Effector memory CD8-positive, alpha-beta T cell (primary cell): ENCODE data around the gene SERP1.
A peak's percentile ranks its signal among the peaks of the same experiment; 100 is the strongest.

Experiments used
- ATAC-seq: fragments of 150-1000 bp; cut with Tn5 transposase; replicated peaks from 2 replicates; pipeline ENCODE4 v1.10.0; 2021; ENCODE audit warnings: mild to moderate bottlenecking, moderate library complexity
- DNase-seq, 3 experiments: peaks; one replicate each; pipeline ENCODE4 v3.0.0; 2021
- H3K27ac Mint-ChIP-seq, 2 donors: one replicate each; pipeline ENCODE4 v1.8.0; 2022; ENCODE audit warnings: mild to moderate bottlenecking in 2 of 2, mixed read lengths in 2 of 2, moderate library complexity in 2 of 2
- H3K27me3 Mint-ChIP-seq, 2 donors: one replicate each; pipeline ENCODE4 v1.8.0; 2022; ENCODE audit warnings: mixed read lengths in 2 of 2
- H3K36me3 Mint-ChIP-seq: one replicate; pipeline ENCODE4 v1.8.0; 2022; ENCODE audit warnings: mild to moderate bottlenecking, moderate library complexity, mixed read lengths; ENCODE audit not compliant: insufficient read depth
- H3K4me1 Mint-ChIP-seq, 2 donors: one replicate each; pipeline ENCODE4 v1.8.0; 2022; ENCODE audit warnings: low read depth in 2 of 2, mixed read lengths in 2 of 2
- H3K4me3 Mint-ChIP-seq, 2 donors: one replicate each; pipeline ENCODE4 v1.8.0; 2022; ENCODE audit warnings: mild to moderate bottlenecking in 2 of 2, mixed read lengths in 2 of 2, moderate library complexity in 2 of 2
- H3K9me3 Mint-ChIP-seq, 2 donors: one replicate each; pipeline ENCODE4 v1.8.0; 2022; ENCODE audit warnings: mixed read lengths in 2 of 2
- total RNA-seq, 9 experiments: gene quantifications; one replicate each; lab custom pipeline; 2026; lab: John Stamatoyannopoulos, UW

Gene SERP1
- total RNA-seq, result 125 to 349 (median 234) reads per million in 9 experiments

- Mint-ChIP-seq H3K4me1 (peaks cover 26 to 49% of the 10 kb centered on the region in 2 donors), H3K27ac (peak within 1 kb of the TSS; percentile 94 to 97), H3K27me3 (no peaks in the 10 kb centered on the region), H3K9me3 (no peaks in the 10 kb centered on the region), H3K4me3 (peak within 1 kb of the TSS; percentile 87 to 92), H3K36me3 (peaks cover 44% of the 10 kb centered on the region)
- DNase-seq, result peak; percentile 99 to 100 (median 99)
- ATAC-seq, result peak; percentile 87
Observed at GRCh38 chr3:150546226-150547044, at the start of gene SERP1, which contains the start of gene EIF2A. Gene SERP1, minus strand, starts transcription at chr3:150546496. Its CDS starts 361 bp downstream, at chr3:150546135. Gene EIF2A, plus strand, starts transcription at chr3:150546787. Its CDS starts 16 bp downstream, at chr3:150546803.

- no peak for ATAC-seq
- no peak for DNase-seq
- Mint-ChIP-seq H3K36me3 (peaks cover 4% of the 10 kb centered on the region), H3K4me3 (no peak overlapping the region), H3K27me3 (no peaks in the 10 kb centered on the region), H3K4me1 (peaks cover 0 to 6% of the 10 kb centered on the region in 2 donors), H3K27ac (no peak overlapping the region), H3K9me3 (no peaks in the 10 kb centered on the region)
Observed at GRCh38 chr3:150594150-150594549, 47.9 kb upstream of the SERP1 start.

DNA sequence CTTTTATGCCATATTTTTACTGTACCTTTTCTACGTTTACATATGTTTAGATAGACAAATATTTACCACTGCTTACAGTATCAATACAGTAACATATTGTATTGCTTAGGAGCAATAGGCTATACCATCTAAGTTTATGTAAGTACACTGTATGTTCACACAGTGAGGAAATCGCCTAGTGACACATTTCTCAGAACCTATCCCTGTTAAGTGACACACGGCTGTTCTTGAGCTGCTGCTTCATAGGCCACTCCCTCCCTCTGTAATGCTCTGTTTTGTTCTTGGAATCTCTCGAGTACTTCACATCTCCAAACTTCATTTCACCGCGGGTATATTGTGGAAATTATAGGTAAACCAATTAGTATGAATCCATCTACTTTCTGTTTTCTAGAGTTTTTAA is 43.5 kb upstream of the SERP1 start:
- Mint-ChIP-seq H3K4me1 (peaks cover 0 to 6% of the 10 kb centered on the region in 2 donors), H3K36me3 (peaks cover 18% of the 10 kb centered on the region), H3K9me3 (no peaks in the 10 kb centered on the region), H3K27me3 (no peaks in the 10 kb centered on the region), H3K4me3 (no peak overlapping the region), H3K27ac (peak overlapping the region in 1 of 2 donors; percentile 82)
- no peak for ATAC-seq
- no peak for DNase-seq

- Mint-ChIP-seq H3K27me3 (no peaks in the 10 kb centered on the region), H3K36me3 (peaks cover 28% of the 10 kb centered on the region), H3K27ac (peak overlapping the region; percentile 26 to 82), H3K4me3 (no peak overlapping the region), H3K4me1 (peaks cover 0 to 6% of the 10 kb centered on the region in 2 donors), H3K9me3 (no peaks in the 10 kb centered on the region)
- ATAC-seq, result no peak
- no peak for DNase-seq
Observed at GRCh38 chr3:150588027-150588830, 41.9 kb upstream of the SERP1 start.

DNA sequence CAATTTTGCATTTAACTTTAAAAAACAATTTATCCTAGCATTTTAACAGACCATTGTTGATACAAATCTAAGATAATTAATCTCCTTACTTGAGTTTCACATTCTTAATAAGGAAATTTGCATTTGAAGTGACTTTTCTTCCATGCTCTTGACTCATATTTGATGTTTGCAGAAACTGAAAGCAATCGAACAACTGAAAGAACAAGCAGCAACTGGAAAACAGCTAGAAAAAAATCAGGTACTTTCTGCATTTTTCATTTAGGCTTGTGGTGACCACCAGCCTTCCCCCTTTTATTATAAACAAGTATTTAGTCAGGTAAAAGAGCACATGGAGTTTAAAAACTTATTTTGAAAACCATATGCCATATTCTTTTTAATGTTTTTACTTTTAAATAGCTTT is 36.7 kb upstream of the SERP1 start:
- H3K4me1 Mint-ChIP-seq, result peaks cover 0 to 5% of the 10 kb centered on the region in 2 donors
- DNase-seq, result no peak
- H3K27me3 Mint-ChIP-seq, result no peaks in the 10 kb centered on the region
- peaks cover 68% of the 10 kb centered on the region for H3K36me3 Mint-ChIP-seq
- H3K9me3 Mint-ChIP-seq, result no peaks in the 10 kb centered on the region
- ATAC-seq, result no peak
- peak overlapping the region in 1 of 2 donors; percentile 60 for H3K27ac Mint-ChIP-seq
- H3K4me3 Mint-ChIP-seq, result no peak overlapping the region

GRCh38 chr3:150582620-150583019 is 36.3 kb upstream of the SERP1 start:
- peaks cover 68% of the 10 kb centered on the region for H3K36me3 Mint-ChIP-seq
- no peak overlapping the region for H3K4me3 Mint-ChIP-seq
- H3K27me3 Mint-ChIP-seq, result no peaks in the 10 kb centered on the region
- H3K27ac Mint-ChIP-seq, result peak overlapping the region in 1 of 2 donors; percentile 60
- H3K9me3 Mint-ChIP-seq, result no peaks in the 10 kb centered on the region
- DNase-seq, result no peak
- H3K4me1 Mint-ChIP-seq, result peaks cover 0 to 5% of the 10 kb centered on the region in 2 donors
- ATAC-seq, result no peak

DNA sequence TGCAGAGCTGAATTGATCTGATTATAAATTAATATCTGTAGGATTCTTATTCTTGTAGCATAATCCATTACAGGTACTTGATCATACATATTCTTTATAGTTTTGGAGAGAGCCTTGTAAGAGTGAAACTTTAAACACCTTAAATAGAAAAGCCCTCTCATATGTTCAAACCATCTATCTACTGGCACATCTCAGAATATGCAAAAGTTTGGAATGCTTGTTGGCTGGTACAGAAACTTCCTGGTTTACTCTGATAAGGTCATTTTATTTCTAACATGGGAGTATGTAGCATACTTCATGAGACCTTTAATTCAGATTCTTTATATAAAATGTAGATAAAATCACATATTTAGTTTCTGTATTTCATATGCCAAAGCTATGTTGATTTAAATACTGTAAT is 34.9 kb upstream of the SERP1 start:
- H3K27ac Mint-ChIP-seq, result no peak overlapping the region
- H3K36me3 Mint-ChIP-seq, result peaks cover 72% of the 10 kb centered on the region
- no peak for ATAC-seq

GRCh38 chr3:150577855-150578254 is 31.6 kb upstream of the SERP1 start:
- H3K27ac Mint-ChIP-seq, result no peak overlapping the region
- no peak for DNase-seq
- ATAC-seq, result no peak
- H3K36me3 Mint-ChIP-seq, result peaks cover 71% of the 10 kb centered on the region
- H3K4me1 Mint-ChIP-seq, result peaks cover 0 to 11% of the 10 kb centered on the region in 2 donors
- H3K27me3 Mint-ChIP-seq, result no peaks in the 10 kb centered on the region
- H3K4me3 Mint-ChIP-seq, result no peak overlapping the region
- no peaks in the 10 kb centered on the region for H3K9me3 Mint-ChIP-seq

More for the DNA sequence above, 34.9 kb upstream of the SERP1 start:
- peaks cover 0 to 11% of the 10 kb centered on the region in 2 donors for H3K4me1 Mint-ChIP-seq
- no peak for DNase-seq
- no peak overlapping the region for H3K4me3 Mint-ChIP-seq
- no peaks in the 10 kb centered on the region for H3K27me3 Mint-ChIP-seq
- no peaks in the 10 kb centered on the region for H3K9me3 Mint-ChIP-seq

- Mint-ChIP-seq H3K27ac (no peak overlapping the region), H3K27me3 (no peaks in the 10 kb centered on the region), H3K4me1 (no peaks in the 10 kb centered on the region), H3K36me3 (peaks cover 80% of the 10 kb centered on the region), H3K9me3 (no peaks in the 10 kb centered on the region), H3K4me3 (no peak overlapping the region)
- DNase-seq (no peak), ATAC-seq (no peak)
Observed at GRCh38 chr3:150567328-150567727, 21.0 kb upstream of the SERP1 start.

DNA sequence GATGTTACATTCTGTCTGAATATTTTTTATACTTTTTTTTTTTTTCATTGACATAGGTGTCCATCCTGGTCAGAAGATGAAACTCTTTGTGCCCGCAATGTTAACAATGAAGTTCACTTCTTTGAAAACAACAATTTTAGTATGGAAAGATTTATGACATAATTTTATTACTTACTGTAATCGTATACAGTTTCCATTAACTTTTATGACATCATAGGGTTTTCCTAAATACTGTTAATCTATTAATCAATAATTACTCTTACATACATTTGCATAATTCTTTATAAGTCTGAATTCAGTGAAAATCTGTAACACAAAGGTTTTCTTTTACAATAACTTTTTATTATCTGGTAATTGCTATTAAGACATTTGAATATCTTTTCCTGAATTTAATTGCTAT is 17.9 kb upstream of the SERP1 start:
- Mint-ChIP-seq H3K27me3 (no peaks in the 10 kb centered on the region), H3K4me3 (no peak overlapping the region), H3K4me1 (peaks cover 0 to 2% of the 10 kb centered on the region in 2 donors), H3K27ac (no peak overlapping the region), H3K36me3 (peaks cover 76% of the 10 kb centered on the region), H3K9me3 (no peaks in the 10 kb centered on the region)
- DNase-seq (no peak), ATAC-seq (no peak)

DNA sequence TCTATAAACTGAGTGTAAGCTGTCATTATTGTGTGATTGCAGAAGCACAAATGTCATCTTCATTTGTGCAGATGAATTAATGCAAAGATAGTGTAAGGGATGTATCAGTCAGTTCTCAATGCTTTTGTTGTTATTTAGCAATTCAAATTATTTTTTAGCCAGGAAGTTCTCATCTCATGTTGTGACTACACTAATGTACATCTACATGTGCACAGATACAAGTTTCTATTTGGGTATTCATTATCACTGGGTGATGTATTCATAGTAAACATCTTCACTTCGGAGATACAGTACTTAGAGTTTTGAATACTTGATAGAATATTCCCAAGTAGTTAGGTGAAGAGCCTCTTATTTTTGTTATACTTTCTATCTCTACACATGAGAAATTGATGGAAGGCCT is 11.4 kb upstream of the SERP1 start:
- peaks cover 48% of the 10 kb centered on the region for H3K36me3 Mint-ChIP-seq
- no peak for ATAC-seq
- peaks cover 8 to 28% of the 10 kb centered on the region in 2 donors for H3K4me1 Mint-ChIP-seq
- H3K9me3 Mint-ChIP-seq, result no peaks in the 10 kb centered on the region
- no peak overlapping the region for H3K4me3 Mint-ChIP-seq
- peak overlapping the region in 1 of 2 donors; percentile 35 for H3K27ac Mint-ChIP-seq
- no peaks in the 10 kb centered on the region for H3K27me3 Mint-ChIP-seq
- no peak for DNase-seq

DNA sequence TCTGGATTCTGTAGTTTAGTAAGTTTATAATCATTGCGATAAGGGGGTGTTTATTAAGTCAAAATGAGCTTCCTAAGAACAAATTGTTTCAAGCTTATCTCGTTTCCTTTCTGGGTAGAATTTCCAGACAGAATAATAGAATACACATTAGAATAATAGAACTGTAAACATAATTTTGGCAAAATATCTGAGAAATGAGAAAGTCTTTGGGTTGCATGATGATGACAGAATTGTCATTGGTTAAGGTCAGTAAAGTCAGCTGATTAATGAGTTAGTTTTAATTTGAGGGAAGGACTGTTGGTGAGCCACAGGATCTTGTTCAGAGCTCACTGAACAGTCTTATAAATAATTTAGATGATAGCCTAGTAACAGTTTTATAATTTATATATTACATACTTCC is 10.5 kb upstream of the SERP1 start:
- Mint-ChIP-seq H3K4me3 (no peak overlapping the region), H3K36me3 (peaks cover 46% of the 10 kb centered on the region), H3K4me1 (peaks cover 10 to 28% of the 10 kb centered on the region in 2 donors), H3K27ac (no peak overlapping the region), H3K9me3 (no peaks in the 10 kb centered on the region), H3K27me3 (no peaks in the 10 kb centered on the region)
- no peak for DNase-seq
- ATAC-seq, result no peak

DNA sequence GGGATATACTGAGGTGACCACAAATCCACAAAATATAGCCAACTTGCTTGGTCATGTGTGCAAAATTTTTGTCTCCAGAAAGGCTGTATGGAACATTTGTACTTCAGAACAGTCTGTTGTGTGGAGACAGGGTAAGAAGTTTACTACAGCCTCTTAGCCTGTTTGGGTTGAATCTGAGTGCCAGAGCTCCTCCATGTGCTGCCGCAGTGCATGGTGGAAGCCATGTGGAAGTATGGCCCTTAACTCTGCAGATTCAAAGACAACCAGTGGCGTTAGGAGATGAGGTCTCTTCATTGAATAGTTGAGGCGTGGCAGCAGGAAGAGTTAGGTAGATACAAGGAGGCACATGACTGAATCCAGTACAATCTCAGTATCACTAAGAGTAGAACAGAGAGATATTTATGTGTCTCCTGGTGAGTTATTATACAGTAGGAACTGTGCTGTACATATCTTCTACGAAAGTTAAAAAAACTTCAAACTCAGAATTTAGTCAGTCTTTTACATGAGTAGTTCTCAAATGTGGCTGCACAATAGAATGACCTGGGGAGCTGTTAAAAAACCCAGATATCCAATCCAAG is 9.7 kb upstream of the SERP1 start:
- Mint-ChIP-seq H3K36me3 (peaks cover 46% of the 10 kb centered on the region), H3K27me3 (no peaks in the 10 kb centered on the region), H3K4me1 (peaks cover 12 to 32% of the 10 kb centered on the region in 2 donors), H3K4me3 (no peak overlapping the region), H3K27ac (no peak overlapping the region), H3K9me3 (no peaks in the 10 kb centered on the region)
- DNase-seq (no peak), ATAC-seq (no peak)
